ENCODE results near the gene IRS2.
A peak's percentile ranks its signal among the peaks of the same experiment; 100 is the strongest.

Gene IRS2

DNA sequence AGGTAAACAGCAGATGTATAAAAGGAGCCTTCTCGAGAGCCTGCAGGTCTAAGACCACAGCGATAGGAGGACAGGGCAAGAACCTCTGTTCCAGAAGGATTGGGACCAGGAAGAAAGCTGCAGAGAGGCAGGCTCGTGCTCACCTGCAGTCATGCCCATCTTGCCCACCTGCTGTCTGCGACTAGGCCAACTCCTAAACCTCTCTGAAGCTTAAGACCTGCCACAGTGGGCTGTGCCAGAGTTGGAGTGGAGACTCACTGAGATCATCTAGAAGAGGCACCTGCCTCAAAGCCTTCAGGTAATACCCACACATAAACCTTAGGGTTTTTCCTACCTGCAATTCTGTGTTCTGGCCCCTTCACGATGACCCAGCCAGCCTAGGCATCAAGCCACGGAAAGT, 68.7 kb downstream of the IRS2 start:
- H3K9me3 ChIP-seq (ENCODE audit: control insufficient read depth, low read length): no peaks in the 10 kb centered on the region
- H3K14ac ChIP-seq (ENCODE audit: low read length in 2 of 2): no peak overlapping the region
- H3K4me3 ChIP-seq (ENCODE audit: insufficient read depth in 1 of 2, low read depth in 1 of 2, low read length in 2 of 2): no peak overlapping the region
- no peak overlapping the region for H3K4me2 ChIP-seq (ENCODE audit: low read length, poor library complexity, severe bottlenecking)
- H3K18ac ChIP-seq (ENCODE audit: low read depth in 1 of 2, low read length in 2 of 2): no peak overlapping the region
- H2BK15ac ChIP-seq (ENCODE audit: low read depth, poor library complexity, severe bottlenecking): no peak overlapping the region
- H3K4ac ChIP-seq (ENCODE audit: low read depth in 1 of 2, low read length in 2 of 2): no peak overlapping the region
- H3K23ac ChIP-seq (ENCODE audit: low read length in 2 of 2): no peak overlapping the region
- DNase-seq: no peak
- H3K9ac ChIP-seq (ENCODE audit: low read length): no peak overlapping the region
- no peak overlapping the region for H3K27ac ChIP-seq (ENCODE audit: low read length, poor library complexity, severe bottlenecking)
- H2AFZ ChIP-seq (ENCODE audit: low read depth, low read length): no peak overlapping the region
- H2BK12ac ChIP-seq (ENCODE audit: low read length in 2 of 2): no peak overlapping the region
- H3K79me1 ChIP-seq (replicated peaks; ENCODE audit: low read length, poor library complexity, severe bottlenecking): no peaks in the 10 kb centered on the region
- no peaks in the 10 kb centered on the region for H3K36me3 ChIP-seq (ENCODE audit: control insufficient read depth in 1 of 2, insufficient read depth in 2 of 2, low read depth in 1 of 2, low read length in 2 of 2)
- H2BK5ac ChIP-seq (ENCODE audit: low read depth, low read length, poor library complexity, severe bottlenecking): no peak overlapping the region
- H4K8ac ChIP-seq (ENCODE audit: low read length): no peak overlapping the region
- H3K4me1 ChIP-seq (ENCODE audit: control insufficient read depth, insufficient read depth, low read depth, low read length): no peaks in the 10 kb centered on the region
- H2BK120ac ChIP-seq (ENCODE audit: low read depth, low read length): no peak overlapping the region
- no peak overlapping the region for H2AK5ac ChIP-seq (ENCODE audit: low read length, severe bottlenecking)
- H3K27me3 ChIP-seq (ENCODE audit: control insufficient read depth in 1 of 2, insufficient read depth in 1 of 2, low read length in 2 of 2): no peaks in the 10 kb centered on the region
- WGBS: 85% methylated on average over 6 of the region's 6 CpGs
- H4K91ac ChIP-seq (ENCODE audit: low read length): no peak overlapping the region

DNA sequence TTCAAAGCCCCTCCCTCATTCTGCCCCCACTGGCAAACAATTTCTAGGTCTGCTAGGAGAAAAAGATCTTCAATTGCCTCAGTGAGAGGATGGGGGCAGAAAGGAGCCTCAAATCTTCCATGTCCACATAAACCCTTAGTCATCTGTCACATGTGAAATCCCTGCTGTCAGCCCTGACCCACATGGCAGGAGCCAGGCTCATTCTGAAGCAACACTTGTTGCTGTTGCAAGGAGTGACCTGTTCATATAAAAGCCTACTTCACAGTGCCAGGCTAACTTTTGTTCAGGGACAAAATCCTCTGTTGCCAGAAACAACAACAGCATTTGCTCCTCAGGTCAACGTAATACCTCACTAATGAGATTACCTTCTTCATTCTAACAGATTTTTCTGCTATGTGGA, 70.5 kb downstream of the IRS2 start:
- H4K8ac ChIP-seq (ENCODE audit: low read length): no peak overlapping the region
- DNase-seq: peak; percentile 76
- no peak overlapping the region for H2BK15ac ChIP-seq (ENCODE audit: low read depth, poor library complexity, severe bottlenecking)
- no peak overlapping the region for H2BK5ac ChIP-seq (ENCODE audit: low read depth, low read length, poor library complexity, severe bottlenecking)
- no peak overlapping the region for H2BK12ac ChIP-seq (ENCODE audit: low read length in 2 of 2)
- H2BK120ac ChIP-seq (ENCODE audit: low read depth, low read length): no peak overlapping the region
- H3K4me3 ChIP-seq (ENCODE audit: insufficient read depth in 1 of 2, low read depth in 1 of 2, low read length in 2 of 2): no peak overlapping the region
- no peaks in the 10 kb centered on the region for H3K9me3 ChIP-seq (ENCODE audit: control insufficient read depth, low read length)
- H3K4me2 ChIP-seq (ENCODE audit: low read length, poor library complexity, severe bottlenecking): no peak overlapping the region
- no peak overlapping the region for H2AFZ ChIP-seq (ENCODE audit: low read depth, low read length)
- no peaks in the 10 kb centered on the region for H3K79me1 ChIP-seq (replicated peaks; ENCODE audit: low read length, poor library complexity, severe bottlenecking)
- no peaks in the 10 kb centered on the region for H3K36me3 ChIP-seq (ENCODE audit: control insufficient read depth in 1 of 2, insufficient read depth in 2 of 2, low read depth in 1 of 2, low read length in 2 of 2)
- H2AK5ac ChIP-seq (ENCODE audit: low read length, severe bottlenecking): no peak overlapping the region
- no peak overlapping the region for H4K91ac ChIP-seq (ENCODE audit: low read length)
- no peak overlapping the region for H3K9ac ChIP-seq (ENCODE audit: low read length)
- H3K23ac ChIP-seq (ENCODE audit: low read length in 2 of 2): no peak overlapping the region
- H3K4ac ChIP-seq (ENCODE audit: low read depth in 1 of 2, low read length in 2 of 2): no peak overlapping the region
- no peak overlapping the region for H3K14ac ChIP-seq (ENCODE audit: low read length in 2 of 2)
- no peaks in the 10 kb centered on the region for H3K27me3 ChIP-seq (ENCODE audit: control insufficient read depth in 1 of 2, insufficient read depth in 1 of 2, low read length in 2 of 2)
- no CpG with 5 or more reads among the region's 1 CpG for WGBS
- no peaks in the 10 kb centered on the region for H3K4me1 ChIP-seq (ENCODE audit: control insufficient read depth, insufficient read depth, low read depth, low read length)
- no peak overlapping the region for H3K27ac ChIP-seq (ENCODE audit: low read length, poor library complexity, severe bottlenecking)
- H3K18ac ChIP-seq (ENCODE audit: low read depth in 1 of 2, low read length in 2 of 2): no peak overlapping the region

DNA sequence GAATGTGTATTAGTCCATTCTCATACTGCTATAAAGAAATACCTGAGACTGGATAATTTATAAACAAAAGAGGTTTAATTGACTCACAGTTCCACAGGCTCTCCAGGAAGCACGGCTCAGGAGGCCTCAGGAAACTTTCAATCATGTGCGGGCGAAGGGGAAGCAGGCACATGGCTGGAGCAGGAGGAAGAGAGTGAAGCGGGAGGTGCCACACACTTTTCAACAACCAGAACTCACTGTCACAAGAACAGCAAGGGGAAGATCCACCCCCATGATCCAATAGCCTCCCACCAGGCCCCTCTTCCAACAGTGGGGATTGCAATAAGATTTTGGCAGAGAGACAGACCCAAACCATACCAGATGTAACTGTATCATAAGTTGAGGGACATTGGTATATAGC, 72.7 kb downstream of the IRS2 start:
- no peak overlapping the region for H3K4ac ChIP-seq (ENCODE audit: low read depth in 1 of 2, low read length in 2 of 2)
- 100% methylated on average over 2 of the region's 4 CpGs for WGBS
- H2AK5ac ChIP-seq (ENCODE audit: low read length, severe bottlenecking): no peak overlapping the region
- H2BK15ac ChIP-seq (ENCODE audit: low read depth, poor library complexity, severe bottlenecking): no peak overlapping the region
- H4K8ac ChIP-seq (ENCODE audit: low read length): no peak overlapping the region
- no peak overlapping the region for H3K14ac ChIP-seq (ENCODE audit: low read length in 2 of 2)
- H3K27me3 ChIP-seq (ENCODE audit: control insufficient read depth in 1 of 2, insufficient read depth in 1 of 2, low read length in 2 of 2): no peaks in the 10 kb centered on the region
- no peak overlapping the region for H3K9ac ChIP-seq (ENCODE audit: low read length)
- H3K4me2 ChIP-seq (ENCODE audit: low read length, poor library complexity, severe bottlenecking): no peak overlapping the region
- no peak overlapping the region for H2BK12ac ChIP-seq (ENCODE audit: low read length in 2 of 2)
- no peaks in the 10 kb centered on the region for H3K9me3 ChIP-seq (ENCODE audit: control insufficient read depth, low read length)
- H3K4me1 ChIP-seq (ENCODE audit: control insufficient read depth, insufficient read depth, low read depth, low read length): no peaks in the 10 kb centered on the region
- no peak overlapping the region for H2BK5ac ChIP-seq (ENCODE audit: low read depth, low read length, poor library complexity, severe bottlenecking)
- no peak overlapping the region for H4K91ac ChIP-seq (ENCODE audit: low read length)
- no peaks in the 10 kb centered on the region for H3K36me3 ChIP-seq (ENCODE audit: control insufficient read depth in 1 of 2, insufficient read depth in 2 of 2, low read depth in 1 of 2, low read length in 2 of 2)
- H3K18ac ChIP-seq (ENCODE audit: low read depth in 1 of 2, low read length in 2 of 2): no peak overlapping the region
- H2BK120ac ChIP-seq (ENCODE audit: low read depth, low read length): no peak overlapping the region
- H2AFZ ChIP-seq (ENCODE audit: low read depth, low read length): no peak overlapping the region
- DNase-seq: no peak
- no peak overlapping the region for H3K23ac ChIP-seq (ENCODE audit: low read length in 2 of 2)
- no peak overlapping the region for H3K27ac ChIP-seq (ENCODE audit: low read length, poor library complexity, severe bottlenecking)
- no peak overlapping the region for H3K4me3 ChIP-seq (ENCODE audit: insufficient read depth in 1 of 2, low read depth in 1 of 2, low read length in 2 of 2)
- H3K79me1 ChIP-seq (replicated peaks; ENCODE audit: low read length, poor library complexity, severe bottlenecking): no peaks in the 10 kb centered on the region

DNA sequence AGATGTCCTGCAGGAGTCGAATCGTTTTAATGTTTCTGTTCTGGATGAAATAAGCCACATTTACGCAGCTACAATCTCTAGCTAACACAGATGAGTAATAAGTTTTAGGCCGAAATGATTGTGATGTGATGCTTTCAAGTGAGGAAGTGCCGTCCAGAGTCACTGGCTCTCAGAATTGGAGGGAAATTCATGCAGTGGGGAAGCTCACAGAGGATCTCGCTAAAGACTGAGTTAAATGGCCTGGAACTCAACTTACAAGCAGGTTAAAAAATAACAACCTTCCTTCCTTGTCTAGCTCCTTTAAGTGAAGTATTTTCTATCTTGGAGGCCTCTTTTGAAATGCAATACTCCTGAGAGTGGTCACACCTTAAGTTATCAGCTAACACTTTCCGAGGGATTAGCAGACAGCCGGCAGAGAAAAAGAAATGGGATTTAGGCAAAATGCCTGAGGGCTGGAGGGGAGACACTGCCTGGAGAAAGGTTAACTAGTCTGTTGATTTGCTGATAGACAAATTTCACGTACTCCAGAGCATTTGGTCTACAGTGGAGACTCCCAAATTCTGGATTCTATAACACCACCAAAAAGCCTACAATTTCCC, 74.2 kb downstream of the IRS2 start:
- no peak overlapping the region for H2AFZ ChIP-seq (ENCODE audit: low read depth, low read length)

More for the DNA sequence above, 74.2 kb downstream of the IRS2 start:
- Histone ChIP-seq H2BK120ac (ENCODE audit: low read depth, low read length) (no peak overlapping the region), H3K4me3 (ENCODE audit: insufficient read depth in 1 of 2, low read depth in 1 of 2, low read length in 2 of 2) (no peak overlapping the region), H2BK15ac (ENCODE audit: low read depth, poor library complexity, severe bottlenecking) (no peak overlapping the region), H3K9ac (ENCODE audit: low read length) (no peak overlapping the region), H3K14ac (ENCODE audit: low read length in 2 of 2) (no peak overlapping the region), H3K18ac (ENCODE audit: low read depth in 1 of 2, low read length in 2 of 2) (no peak overlapping the region), H2BK5ac (ENCODE audit: low read depth, low read length, poor library complexity, severe bottlenecking) (no peak overlapping the region), H3K27ac (ENCODE audit: low read length, poor library complexity, severe bottlenecking) (no peak overlapping the region), H2AK5ac (ENCODE audit: low read length, severe bottlenecking) (no peak overlapping the region), H3K9me3 (ENCODE audit: control insufficient read depth, low read length) (no peaks in the 10 kb centered on the region), H3K79me1 (replicated peaks; ENCODE audit: low read length, poor library complexity, severe bottlenecking) (no peaks in the 10 kb centered on the region), H3K4me1 (ENCODE audit: control insufficient read depth, insufficient read depth, low read depth, low read length) (no peaks in the 10 kb centered on the region), H3K36me3 (ENCODE audit: control insufficient read depth in 1 of 2, insufficient read depth in 2 of 2, low read depth in 1 of 2, low read length in 2 of 2) (no peaks in the 10 kb centered on the region), H3K23ac (ENCODE audit: low read length in 2 of 2) (no peak overlapping the region), H2BK12ac (ENCODE audit: low read length in 2 of 2) (no peak overlapping the region), H3K4me2 (ENCODE audit: low read length, poor library complexity, severe bottlenecking) (no peak overlapping the region), H3K4ac (ENCODE audit: low read depth in 1 of 2, low read length in 2 of 2) (no peak overlapping the region), H4K8ac (ENCODE audit: low read length) (no peak overlapping the region), H4K91ac (ENCODE audit: low read length) (no peak overlapping the region), H3K27me3 (ENCODE audit: control insufficient read depth in 1 of 2, insufficient read depth in 1 of 2, low read length in 2 of 2) (no peaks in the 10 kb centered on the region)
- no peak for DNase-seq
- 67% methylated on average over 6 of the region's 9 CpGs for WGBS

Measured in mesenchymal stem cell (in vitro differentiated cells and primary cell).